Ovary (tissue), 9 donors: ENCODE data around the gene COL13A1. TPM values are rescaled to one million over a fixed set of nuclear protein-coding genes. Genes with fewer than 3 reads are reported as not detected.

ENCODE experiments used
- DNase-seq, 5 donors: peaks; one replicate each; pipeline ENCODE4 v3.0.0-alpha.2; 2019 to 2020
- H3K27ac ChIP-seq, 2 donors: fragments of 200-600 bp; one replicate each; pipeline versions ENCODE4 v1.5.1 to v1.8.0; 2019 to 2022
- H3K27me3 ChIP-seq: fragments of 200-600 bp; one replicate; pipeline ENCODE4 v1.8.0; 2022
- H3K36me3 ChIP-seq: fragments of 200-600 bp; sonication (generic); one replicate; pipeline ENCODE4 v1.5.1; 2019
- H3K4me1 ChIP-seq: one replicate; pipeline ENCODE4 v1.8.1; 2013; ENCODE audit warnings: mild to moderate bottlenecking, moderate library complexity; ENCODE audit not compliant: insufficient read depth
- H3K4me3 ChIP-seq: fragments of 200-600 bp; sonication (generic); one replicate; pipeline ENCODE4 v1.5.1; 2017
- H3K9me3 ChIP-seq, 2 donors: fragments of 200-600 bp in 1 of 2; sonication (generic) in 1 of 2; one replicate each; pipeline versions ENCODE4 v1.5.1 to v1.8.1; 2013 to 2019; ENCODE audit warnings: mild to moderate bottlenecking in 1 of 2, moderate library complexity in 1 of 2
- CTCF ChIP-seq, 3 donors: fragments of 450-650 bp in 2 of 3; fragments of 200-600 bp in 1 of 3; IDR thresholded peaks; one replicate each; pipeline versions ENCODE4 v1.5.1 to v1.8.0; 2016 to 2022; ENCODE audit warnings: antibody characterized with exemption in 3 of 3, mild to moderate bottlenecking in 1 of 3
- EP300 ChIP-seq: sonication (generic); formaldehyde crosslinking; IDR thresholded peaks from one replicate; pipeline ENCODE4 v1.6.1; 2017; ENCODE audit warnings: antibody characterized with exemption
- POLR2A ChIP-seq: fragments of 450-650 bp; IDR thresholded peaks from one replicate; pipeline ENCODE4 v1.6.1; 2017; ENCODE audit warnings: antibody characterized with exemption, mild to moderate bottlenecking, moderate library complexity
- WGBS, 3 donors: extraction: QIAGEN DNeasy Blood & Tissue Kit in 1 of 3; methylation state at CpG; one replicate each; pipeline versions ENCODE4 v1.1.5 to v1.1.7; 2013 to 2017; 5-methylcytosine and 5-hydroxymethylcytosine counted together
- intact Hi-C, 4 donors: fragments of 100-400 bp; cut with DNase I; formaldehyde crosslinking; loops; one replicate each; pipeline versions ENCODE4 v1.11.0 to v1.15.1; 2022 to 2023
- polyA plus RNA-seq, 2 donors: library from polyadenylated mRNA; stranded (reverse); fragments of 200-250 nt in 1 of 2; fragments of 350-450 nt in 1 of 2; fragmentation: Illumina TruSeq in 1 of 2; extraction: RNeasy Lipid Tissue Mini Kit (QIAGEN cat#74804) in 1 of 2; gene quantifications; one replicate each; pipeline ENCODE4 v1.2.3, GENCODE V29; 2013 to 2014
- total RNA-seq, 7 donors: library from RNA; depleted of rRNA in 2 of 7; stranded (reverse); fragments of >200 nt in 2 of 7; fragmentation: NEBNext Ultra II Directional in 3 of 7; extraction: Animal tissue kit (Norgen Biotek cat#: 25700) in 3 of 7; gene quantifications; one replicate each; pipeline versions ENCODE4 v1.1.0 to v1.2.4, GENCODE V29; 2016 to 2023
- donor health status: DM: no; HTN: no; CAD: no; lungs with moderate emphysema.
- donor health status: DM: no; HTN: no; CAD: no.
- donor health status: Bipolar disorder and iron deficiency.
- donor health status: DM: yes; HTN: yes; CAD: no.
- donor health status: DM: no; HTN: no; CAD: no.
- donor health status: DM: yes; HTN: yes; CAD: no.

Gene COL13A1
- total and polyA plus RNA-seq, 9 donors, result 0.48 to 3.1 (median 1.1) TPM

GRCh38 chr10:69801094-69801433, 642 bp upstream of the COL13A1 start:
- intact Hi-C loops, result loop anchor here in 1 of 4 donors (10.0 kb wide), 2 partner anchors 124 to 156 kb away; no protein-coding TSS in a partner anchor
- TF ChIP-seq POLR2A (no peak), EP300 (no peak), CTCF (IDR thresholded peaks at IDR 0.05) (no peak)
- Histone ChIP-seq H3K9me3 (no peaks in the 10 kb centered on the region), H3K27ac (no peak overlapping the region), H3K36me3 (no peaks in the 10 kb centered on the region), H3K27me3 (no peaks in the 10 kb centered on the region), H3K4me1 (peaks cover 1% of the 10 kb centered on the region), H3K4me3 (no peak overlapping the region)
- WGBS, 3 donors, result 33 to 38% (median 36%) methylated on average over 8 of the region's 8 CpGs
- peak in 3 of 5 donors; percentile 20 to 54 (median 30) for DNase-seq

DNA sequence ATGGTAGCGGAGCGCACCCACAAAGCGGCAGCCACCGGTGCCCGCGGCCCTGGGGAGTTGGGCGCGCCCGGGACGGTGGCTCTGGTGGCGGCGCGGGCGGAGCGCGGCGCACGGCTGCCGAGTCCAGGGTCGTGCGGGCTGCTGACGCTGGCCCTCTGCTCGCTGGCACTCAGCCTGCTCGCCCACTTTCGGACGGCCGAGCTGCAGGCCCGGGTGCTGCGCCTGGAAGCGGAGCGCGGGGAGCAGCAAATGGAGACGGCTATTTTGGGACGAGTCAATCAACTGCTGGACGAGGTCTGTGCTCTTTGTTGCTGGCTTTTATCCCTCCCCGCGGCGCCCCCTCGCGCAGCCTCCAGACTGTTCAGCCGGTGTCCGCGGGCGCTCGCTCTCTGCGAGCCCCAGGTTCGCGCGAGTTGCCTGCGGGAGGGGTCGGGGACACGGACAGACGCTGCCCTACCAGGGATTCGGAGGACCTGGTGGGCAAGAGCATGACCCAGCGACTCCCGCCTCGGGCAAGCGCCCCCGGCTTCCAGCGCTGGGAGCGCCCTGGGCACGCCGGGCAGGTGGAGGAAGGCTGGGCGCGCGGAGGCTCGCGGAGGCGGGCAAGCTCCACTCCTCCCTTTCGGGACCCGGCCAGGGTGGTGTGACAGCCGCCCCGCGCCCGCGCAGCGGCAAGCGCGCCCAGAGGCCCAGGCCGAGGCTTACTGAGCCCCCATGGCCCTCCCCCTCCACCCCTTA, 887 bp downstream of the COL13A1 start:
- Histone ChIP-seq H3K4me3 (peak overlapping the region; percentile 24), H3K27me3 (no peaks in the 10 kb centered on the region), H3K9me3 (no peaks in the 10 kb centered on the region), H3K27ac (no peak overlapping the region), H3K4me1 (peaks cover 1% of the 10 kb centered on the region), H3K36me3 (no peaks in the 10 kb centered on the region)
- intact Hi-C loops, result loop anchor here in 1 of 4 donors (10.0 kb wide), 2 partner anchors 122 to 158 kb away; no protein-coding TSS in a partner anchor
- DNase-seq, result peak in 3 of 5 donors; percentile 17 to 47 (median 33)
- 3 to 4% (median 3%) methylated on average over 31 to 80 of the region's 80 CpGs for WGBS, 3 donors
- TF ChIP-seq EP300, result no peak
- TF ChIP-seq POLR2A, result no peak
- TF ChIP-seq CTCF (IDR thresholded peaks at IDR 0.05), result no peak

DNA sequence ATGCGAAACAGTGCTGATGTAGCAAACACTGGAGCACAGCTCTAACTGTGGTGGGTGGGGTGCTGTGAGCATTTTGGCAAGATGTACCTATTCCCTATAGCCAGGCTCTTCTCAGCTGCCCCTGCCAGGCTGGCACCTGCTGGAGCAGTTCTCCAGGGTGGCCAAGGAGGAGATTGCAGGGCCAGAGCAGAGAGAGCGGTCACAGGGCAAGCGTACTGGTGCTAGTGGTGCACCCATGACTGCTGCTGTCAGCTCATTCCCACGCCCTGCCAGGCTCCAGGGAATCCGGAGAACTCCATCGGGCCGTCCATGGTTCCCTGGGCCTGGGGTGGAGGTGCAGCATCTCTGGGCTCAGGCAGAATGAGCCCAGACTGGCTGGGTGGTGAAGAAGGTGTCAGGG, 2.1 kb downstream of the COL13A1 start:
- Histone ChIP-seq H3K36me3 (no peaks in the 10 kb centered on the region), H3K27me3 (no peaks in the 10 kb centered on the region), H3K9me3 (no peaks in the 10 kb centered on the region), H3K4me3 (no peak overlapping the region), H3K27ac (no peak overlapping the region), H3K4me1 (peaks cover 1% of the 10 kb centered on the region)
- DNase-seq, result no peak
- TF ChIP-seq POLR2A (no peak), EP300 (no peak), CTCF (IDR thresholded peaks at IDR 0.05) (no peak)
- 92 to 94% (median 92%) methylated on average over 7 of the region's 7 CpGs for WGBS, 3 donors
- intact Hi-C loops, result loop anchor here in 1 of 4 donors (10.0 kb wide), 2 partner anchors 121 to 159 kb away; no protein-coding TSS in a partner anchor

DNA sequence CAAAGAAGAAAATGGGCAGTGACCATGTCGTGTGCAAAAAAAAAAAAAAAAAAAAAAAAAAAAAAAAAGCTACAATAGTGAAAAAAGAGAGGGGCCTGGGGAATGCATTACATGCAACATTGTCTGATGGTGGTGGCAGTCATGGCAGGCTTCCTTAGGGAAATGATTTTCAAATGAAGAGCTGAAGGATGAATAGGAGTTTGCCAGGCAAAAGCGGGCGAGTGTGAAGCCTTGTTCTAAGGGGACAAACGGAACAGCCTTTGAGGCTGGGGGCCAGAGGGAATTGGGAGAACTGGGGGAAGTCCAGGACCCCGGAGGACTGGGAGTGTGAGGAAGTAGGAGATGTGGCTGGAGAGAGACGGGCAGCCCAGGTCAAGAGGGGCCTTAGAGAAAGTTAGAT, 3.1 kb downstream of the COL13A1 start:
- H3K9me3 ChIP-seq, result no peaks in the 10 kb centered on the region
- intact Hi-C loops, result loop anchor here in 1 of 4 donors (10.0 kb wide), 2 partner anchors 120 to 160 kb away; no protein-coding TSS in a partner anchor
- 87 to 94% (median 93%) methylated on average over 6 of the region's 6 CpGs for WGBS, 3 donors
- DNase-seq, result no peak
- H3K4me1 ChIP-seq, result peaks cover 1% of the 10 kb centered on the region
- H3K27me3 ChIP-seq, result no peaks in the 10 kb centered on the region
- TF ChIP-seq CTCF (IDR thresholded peaks at IDR 0.05) (no peak), EP300 (no peak), POLR2A (no peak)
- no peak overlapping the region for H3K27ac ChIP-seq
- no peaks in the 10 kb centered on the region for H3K36me3 ChIP-seq
- no peak overlapping the region for H3K4me3 ChIP-seq
